ENCODE measurements around the gene NPLOC4.

GRCh38 chr17:81523402-81524038, 113.4 kb downstream of the NPLOC4 start:
- no peak for TF ChIP-seq CTCF (IDR thresholded peaks at IDR 0.05)
- no peak for TF ChIP-seq POLR2A (IDR thresholded peaks at IDR 0.05)

Data from body of pancreas (tissue), 4 donors.